OCI-LY1 (cell line): ENCODE data around the gene CCK.

Experiments
- H2AFZ ChIP-seq: fragments of 200-600 bp; sonication (generic), shearing (Covaris generic); 2 replicates; pipeline ENCODE4 v1.6.0; 2014; ENCODE audit warnings: antibody characterized with exemption, mild to moderate bottlenecking, low read length
- H3F3A ChIP-seq: fragments of 200-600 bp; sonication (generic), shearing (Covaris generic); 2 replicates; pipeline ENCODE4 v1.6.0; 2014; ENCODE audit warnings: mild to moderate bottlenecking, antibody characterized with exemption, low read length, moderate library complexity; ENCODE audit not compliant: insufficient read depth
- H3K27ac ChIP-seq: fragments of 200-600 bp; sonication (generic); 2 replicates; pipeline ENCODE4 v1.5.1; 2014; ENCODE audit warnings: low read length, mixed run types, mild to moderate bottlenecking, low read depth; ENCODE audit not compliant: poor library complexity, severe bottlenecking
- H3K27me3 ChIP-seq: fragments of 200-600 bp; sonication (generic); 2 replicates; pipeline ENCODE4 v1.6.0; 2014; ENCODE audit warnings: antibody characterized with exemption, mild to moderate bottlenecking, low read length, moderate library complexity; ENCODE audit not compliant: insufficient read depth
- H3K36me3 ChIP-seq: fragments of 200-600 bp; sonication (generic); 2 replicates; pipeline ENCODE4 v1.6.1; 2014; ENCODE audit warnings: mild to moderate bottlenecking, antibody characterized with exemption, low read length, moderate library complexity, mixed read lengths; ENCODE audit not compliant: insufficient read depth
- H3K4me1 ChIP-seq: fragments of 200-600 bp; sonication (generic); 2 replicates; pipeline ENCODE4 v1.5.1; 2014; ENCODE audit warnings: mild to moderate bottlenecking, low read length, moderate library complexity; ENCODE audit not compliant: insufficient read depth, severe bottlenecking
- H3K4me2 ChIP-seq: fragments of 200-600 bp; sonication (generic), shearing (Covaris generic); 2 replicates; pipeline ENCODE4 v1.6.1; 2014; ENCODE audit warnings: low read length
- H3K4me3 ChIP-seq: fragments of 200-600 bp; sonication (generic); 2 replicates; pipeline ENCODE4 v1.5.1; 2014; ENCODE audit warnings: low read length, low read depth, mild to moderate bottlenecking, mixed read lengths; ENCODE audit not compliant: poor library complexity, severe bottlenecking
- H3K79me2 ChIP-seq: fragments of 200-600 bp; shearing (Covaris generic); 2 replicates; pipeline ENCODE4 v1.6.1; 2016; ENCODE audit warnings: mixed run types, low read length, mixed read lengths; ENCODE audit not compliant: insufficient read depth
- H3K9ac ChIP-seq: fragments of 200-600 bp; sonication (generic), shearing (Covaris generic); 2 replicates; pipeline ENCODE4 v1.6.1; 2014; ENCODE audit warnings: mild to moderate bottlenecking, low read length, mixed read lengths
- H3K9me2 ChIP-seq: fragments of 200-600 bp; sonication (generic), shearing (Covaris generic); 2 replicates; pipeline ENCODE4 v1.6.1; 2014; ENCODE audit warnings: low read depth, mild to moderate bottlenecking, low read length, mixed read lengths
- H3K9me3 ChIP-seq: fragments of 200-600 bp; shearing (Covaris generic); 2 replicates; pipeline ENCODE4 v1.6.1; 2014; ENCODE audit warnings: low read length, mixed read lengths
- H4K20me1 ChIP-seq: fragments of 200-600 bp; sonication (generic), shearing (Covaris generic); 2 replicates; pipeline ENCODE4 v1.6.0; 2016; ENCODE audit warnings: mild to moderate bottlenecking, low read length; ENCODE audit not compliant: insufficient read depth
- CTCF ChIP-seq: fragments of 200-600 bp; sonication (generic), shearing (Covaris generic); IDR thresholded peaks from 2 replicates; pipeline ENCODE4 v1.5.1; 2017; ENCODE audit warnings: mild to moderate bottlenecking, antibody characterized with exemption, low read length, moderate library complexity, mixed read lengths
- EZH2 ChIP-seq: fragments of 200-600 bp; sonication (generic), shearing (Covaris generic); IDR thresholded peaks from 2 replicates; pipeline ENCODE4 v1.8.0; 2017; ENCODE audit warnings: borderline replicate concordance, mixed run types, mild to moderate bottlenecking, antibody characterized with exemption, low read length, moderate library complexity, mixed read lengths

Gene CCK

GRCh38 chr3:42225486-42226363, 40.3 kb downstream of the CCK start:
- no peak for TF ChIP-seq CTCF
- TF ChIP-seq EZH2, result no peak
- Histone ChIP-seq H4K20me1 (no peaks in the 10 kb centered on the region), H3K27me3 (no peaks in the 10 kb centered on the region), H3F3A (no peaks in the 10 kb centered on the region; the same call in 1 of the 2 replicates), H3K9ac (no peak overlapping the region), H3K27ac (peak overlapping the region; percentile 37), H3K4me2 (no peak overlapping the region), H3K79me2 (no peaks in the 10 kb centered on the region), H2AFZ (no peak overlapping the region), H3K4me1 (peaks cover 6% of the 10 kb centered on the region), H3K9me2 (no peaks in the 10 kb centered on the region), H3K36me3 (peaks cover 56% of the 10 kb centered on the region), H3K4me3 (no peak overlapping the region), H3K9me3 (no peaks in the 10 kb centered on the region)

- Histone ChIP-seq H3K9me3 (no peaks in the 10 kb centered on the region), H3K4me1 (peaks cover 6% of the 10 kb centered on the region), H3K4me2 (no peak overlapping the region), H3K79me2 (no peaks in the 10 kb centered on the region), H3K9ac (no peak overlapping the region), H3K27me3 (no peaks in the 10 kb centered on the region), H4K20me1 (no peaks in the 10 kb centered on the region), H3K36me3 (peaks cover 65% of the 10 kb centered on the region), H3K27ac (no peak overlapping the region), H3K4me3 (no peak overlapping the region), H3K9me2 (no peaks in the 10 kb centered on the region), H3F3A (no peaks in the 10 kb centered on the region; the same call in 1 of the 2 replicates), H2AFZ (no peak overlapping the region)
- no peak for TF ChIP-seq CTCF
- no peak for TF ChIP-seq EZH2
Observed at GRCh38 chr3:42224658-42225421, 41.1 kb downstream of the CCK start.

- no peak overlapping the region for H3K4me2 ChIP-seq
- H3K27me3 ChIP-seq, result no peaks in the 10 kb centered on the region
- no peaks in the 10 kb centered on the region for H3K9me3 ChIP-seq
- H3F3A ChIP-seq, result no peaks in the 10 kb centered on the region; the same call in 1 of the 2 replicates
- no peak overlapping the region for H3K4me3 ChIP-seq
- H2AFZ ChIP-seq, result no peak overlapping the region
- H3K79me2 ChIP-seq, result no peaks in the 10 kb centered on the region
- H4K20me1 ChIP-seq, result no peaks in the 10 kb centered on the region
- TF ChIP-seq EZH2 (no peak), CTCF (no peak)
- no peak overlapping the region for H3K9ac ChIP-seq
- no peak overlapping the region for H3K27ac ChIP-seq
- no peaks in the 10 kb centered on the region for H3K9me2 ChIP-seq
- peaks cover 66% of the 10 kb centered on the region for H3K36me3 ChIP-seq
- peaks cover 6% of the 10 kb centered on the region for H3K4me1 ChIP-seq
Observed at GRCh38 chr3:42224178-42224577, 41.8 kb downstream of the CCK start.
